MCF 10A (cell line): Measurements from ENCODE around the gene SLC24A3. TPM values are rescaled to one million over a fixed set of nuclear protein-coding genes. Genes with fewer than 3 reads are reported as not detected.

Source experiments
- BruUV-seq: library from RNA; stranded (reverse); fragments of 400-500 nt; replicated peaks from 2 replicates; lab custom pipeline; 2021; lab: Mats Ljungman, UMichigan
- CTCF ChIA-PET: fragments of 300-600 bp; sonication (Branson Sonifier 250); formaldehyde crosslinking; extraction: SDS; loops from one replicate; lab custom pipeline; 2021; ENCODE audit warnings: antibody characterized with exemption, inconsistent platforms; lab: Yijun Ruan, JAX
- POLR2A ChIA-PET: fragments of 300-600, 350-650 bp; sonication (Branson Sonifier 250); formaldehyde crosslinking; extraction: SDS; loops from one replicate; lab custom pipeline; 2020; ENCODE audit warnings: antibody characterized with exemption, inconsistent platforms; lab: Yijun Ruan, JAX
- DNase-seq: peaks from one replicate; pipeline ENCODE4 v3.0.0-alpha.2; 2018; ENCODE audit not compliant: unreplicated experiment
- H3K27ac Mint-ChIP-seq: one replicate; pipeline ENCODE4 v1.8.0; 2022; ENCODE audit warnings: mild to moderate bottlenecking, low read depth, mixed read lengths; ENCODE audit not compliant: unreplicated experiment
- H3K27me3 Mint-ChIP-seq: one replicate; pipeline ENCODE4 v1.8.0; 2022; ENCODE audit warnings: mixed read lengths; ENCODE audit not compliant: insufficient read depth, unreplicated experiment
- H3K36me3 Mint-ChIP-seq: one replicate; pipeline ENCODE4 v1.8.0; 2022; ENCODE audit warnings: mild to moderate bottlenecking, moderate library complexity, mixed read lengths; ENCODE audit not compliant: insufficient read depth, unreplicated experiment
- H3K4me1 Mint-ChIP-seq: one replicate; pipeline ENCODE4 v1.8.0; 2022; ENCODE audit warnings: mixed read lengths; ENCODE audit not compliant: insufficient read depth, unreplicated experiment
- H3K4me3 Mint-ChIP-seq: one replicate; pipeline ENCODE4 v1.8.0; 2022; ENCODE audit warnings: mild to moderate bottlenecking, moderate library complexity, mixed read lengths; ENCODE audit not compliant: unreplicated experiment
- H3K9me3 Mint-ChIP-seq: one replicate; pipeline ENCODE4 v1.8.0; 2022; ENCODE audit warnings: mixed read lengths; ENCODE audit not compliant: unreplicated experiment
- CTCF ChIP-seq: fragments of 200-600 bp; IDR thresholded peaks from one replicate; pipeline ENCODE4 v1.8.0; 2022; ENCODE audit warnings: antibody characterized with exemption, mild to moderate bottlenecking; ENCODE audit not compliant: unreplicated experiment
- intact Hi-C: fragments of 100-400 bp; cut with micrococcal nuclease; formaldehyde crosslinking; loops from 2 replicates; pipeline ENCODE4 v1.14.1; 2022
- total RNA-seq: library from RNA; stranded (reverse); gene quantifications from 2 replicates; pipeline ENCODE4 v1.2.3, GENCODE V29; 2022

SLC24A3 gene
- total RNA-seq, 1 experiment from 2014 or later = not detected

- Mint-ChIP-seq H3K27ac (no peak overlapping the region), H3K36me3 (peaks cover 4% of the 10 kb centered on the region), H3K27me3 (no peaks in the 10 kb centered on the region), H3K9me3 (no peaks in the 10 kb centered on the region), H3K4me1 (peaks cover 6% of the 10 kb centered on the region), H3K4me3 (no peak overlapping the region)
- intact Hi-C loops = no loop called here
- no TSS peak for BruUV-seq
- ChIA-PET CTCF (interaction anchor here (0.9 to 5.8 kb wide), 6 partner anchors 9 to 78 kb away, joined by 3 to 46 read pairs (median 6); no protein-coding TSS in a partner anchor), POLR2A (interaction anchor here (0.6 to 3.8 kb wide), 6 partner anchors 13 to 757 kb away, joined by 3 to 19 read pairs (median 3); partner anchors contain the start of gene RIN2)
- no peak for TF ChIP-seq CTCF
- no peak for DNase-seq
Observed at GRCh38 chr20:19771031-19771430, 558.6 kb downstream of the SLC24A3 start.
